Neural progenitor cell (in vitro differentiated cells): ENCODE results near the gene PRPSAP1.

ENCODE experiments used
- CTCF ChIP-seq: fragments of 200-600 bp; sonication (generic); IDR thresholded peaks from 2 replicates; pipeline ENCODE4 v1.5.1; 2017; ENCODE audit warnings: antibody characterized with exemption, mild to moderate bottlenecking
- EZH2 ChIP-seq: fragments of 200-600 bp; sonication (generic); IDR thresholded peaks from 2 replicates; pipeline ENCODE4 v1.6.1; 2017; ENCODE audit warnings: antibody characterized with exemption, mild to moderate bottlenecking, moderate library complexity

- TF ChIP-seq CTCF (no peak), EZH2 (no peak)
Observed at GRCh38 chr17:76350463-76350862, 3.3 kb downstream of the PRPSAP1 start.
